HG03108 (cell line): ENCODE results near the gene OS9.
"Not testable (repeated sequence)": the region's sequence is repeated elsewhere in the genome, so short reads cannot be mapped to it uniquely, and the experiment has no call there.

Source experiments
- ATAC-seq: cut with Tn5 transposase; IDR thresholded peaks from one replicate; pipeline ENCODE4 v1.9.1; 2021; ENCODE audit warnings: moderate library complexity; ENCODE audit not compliant: unreplicated experiment

OS9 gene, protein sequence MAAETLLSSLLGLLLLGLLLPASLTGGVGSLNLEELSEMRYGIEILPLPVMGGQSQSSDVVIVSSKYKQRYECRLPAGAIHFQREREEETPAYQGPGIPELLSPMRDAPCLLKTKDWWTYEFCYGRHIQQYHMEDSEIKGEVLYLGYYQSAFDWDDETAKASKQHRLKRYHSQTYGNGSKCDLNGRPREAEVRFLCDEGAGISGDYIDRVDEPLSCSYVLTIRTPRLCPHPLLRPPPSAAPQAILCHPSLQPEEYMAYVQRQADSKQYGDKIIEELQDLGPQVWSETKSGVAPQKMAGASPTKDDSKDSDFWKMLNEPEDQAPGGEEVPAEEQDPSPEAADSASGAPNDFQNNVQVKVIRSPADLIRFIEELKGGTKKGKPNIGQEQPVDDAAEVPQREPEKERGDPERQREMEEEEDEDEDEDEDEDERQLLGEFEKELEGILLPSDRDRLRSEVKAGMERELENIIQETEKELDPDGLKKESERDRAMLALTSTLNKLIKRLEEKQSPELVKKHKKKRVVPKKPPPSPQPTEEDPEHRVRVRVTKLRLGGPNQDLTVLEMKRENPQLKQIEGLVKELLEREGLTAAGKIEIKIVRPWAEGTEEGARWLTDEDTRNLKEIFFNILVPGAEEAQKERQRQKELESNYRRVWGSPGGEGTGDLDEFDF

DNA sequence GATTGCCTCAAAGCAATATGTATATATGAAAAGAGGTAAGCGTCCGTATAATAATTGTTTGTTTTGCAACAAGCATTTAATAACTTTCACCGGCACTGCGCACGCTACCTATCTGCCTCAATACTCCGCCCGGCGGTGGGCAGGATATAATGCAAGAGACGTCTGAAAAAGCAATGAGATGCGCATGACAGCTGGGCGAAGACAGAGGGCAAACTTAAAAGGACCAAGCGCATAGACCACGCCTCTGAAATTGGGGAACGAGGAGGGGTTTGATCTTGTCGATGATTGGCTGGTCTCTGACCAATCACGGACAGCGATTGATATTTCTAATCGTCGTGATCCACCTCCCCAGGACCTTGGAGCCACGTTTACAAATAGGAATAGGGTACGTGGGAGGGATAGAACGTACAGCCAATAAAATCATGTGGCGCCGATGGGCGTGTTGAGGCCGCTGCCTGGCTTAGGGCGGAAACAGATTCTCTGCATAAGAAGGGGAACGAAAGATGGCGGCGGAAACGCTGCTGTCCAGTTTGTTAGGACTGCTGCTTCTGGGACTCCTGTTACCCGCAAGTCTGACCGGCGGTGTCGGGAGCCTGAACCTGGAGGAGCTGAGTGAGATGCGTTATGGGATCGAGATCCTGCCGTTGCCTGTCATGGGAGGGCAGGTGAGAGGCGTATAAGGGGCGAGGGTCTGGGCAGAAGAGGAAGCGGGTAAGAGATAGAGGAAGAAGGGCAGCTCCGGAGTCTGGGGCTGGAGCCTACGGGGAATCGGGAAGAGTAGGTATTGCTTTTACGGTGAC lies at the start of gene OS9:
Gene OS9, plus strand, starts transcription at position 474 of the 800 bp plus-strand sequence. Its CDS starts 30 bp downstream, at position 504.
- ATAC-seq, result peak; percentile 96

DNA sequence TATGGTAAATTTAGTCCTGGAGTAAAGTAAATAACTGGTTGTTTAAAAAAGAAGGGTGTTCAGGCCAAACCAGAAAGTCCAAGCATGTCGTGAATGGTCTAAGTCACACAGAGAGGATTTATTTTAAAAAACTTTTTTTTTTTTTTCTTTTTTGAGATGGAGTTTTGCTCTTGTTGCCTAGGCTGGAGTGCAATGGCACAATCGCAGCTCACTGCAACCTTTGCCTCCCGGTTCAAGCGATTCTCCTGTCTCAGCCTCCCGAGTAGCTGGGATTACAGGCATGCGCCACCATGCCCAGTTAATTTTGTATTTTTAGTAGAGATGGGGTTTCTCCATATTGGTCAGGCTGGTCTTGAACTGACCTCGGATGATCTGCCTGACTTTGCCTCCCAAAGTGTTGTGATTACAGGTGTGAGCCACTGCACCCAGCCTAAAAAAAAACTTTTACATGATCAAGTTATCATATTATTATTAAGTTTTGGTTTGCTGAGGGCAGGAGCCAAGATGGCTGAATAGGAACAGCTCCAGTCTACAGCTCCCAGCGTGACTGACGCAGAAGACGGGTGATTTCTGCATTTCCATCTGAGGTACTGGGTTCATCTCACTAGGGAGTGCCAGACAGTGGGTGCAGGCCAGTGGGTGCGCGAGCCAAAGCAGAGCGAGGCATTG lies 47.8 kb upstream of the OS9 start:
- not testable (repeated sequence) for ATAC-seq

DNA sequence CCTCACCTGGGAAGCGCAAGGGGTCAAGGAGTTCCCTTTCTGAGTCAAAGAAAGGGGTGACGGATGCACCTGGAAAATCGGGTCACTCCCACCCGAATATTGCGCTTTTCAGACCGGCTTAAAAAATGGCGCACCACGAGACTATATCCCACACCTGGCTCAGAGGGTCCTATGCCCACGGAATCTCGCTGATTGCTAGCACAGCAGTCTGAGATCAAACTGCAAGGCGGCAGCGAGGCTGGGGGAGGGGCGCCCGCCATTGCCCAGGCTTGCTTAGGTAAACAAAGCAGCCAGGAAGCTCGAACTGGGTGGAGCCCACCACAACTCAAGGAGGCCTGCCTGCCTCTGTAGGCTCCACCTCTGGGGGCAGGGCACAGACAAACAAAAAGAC lies 47.3 kb upstream of the OS9 start:
- not testable (repeated sequence) for ATAC-seq

DNA sequence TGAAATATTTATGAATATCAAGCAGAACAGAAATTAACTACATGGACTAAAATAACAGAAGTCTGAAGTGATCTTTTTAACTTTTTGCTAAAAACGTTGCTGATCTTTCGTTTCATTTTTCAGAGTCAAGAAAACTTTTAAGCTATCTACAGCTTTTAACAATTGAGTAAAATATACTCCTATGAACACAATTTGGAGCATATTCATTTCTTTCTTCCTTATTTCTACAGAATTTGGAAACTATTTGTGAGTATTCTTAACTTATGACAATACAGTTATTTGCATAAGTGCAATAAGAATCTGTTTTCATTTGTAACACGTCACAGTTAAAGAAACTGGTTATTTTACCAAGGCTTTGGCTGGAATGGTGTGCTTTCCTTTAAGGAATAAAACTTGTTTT lies 39.9 kb upstream of the OS9 start:
- ATAC-seq, result no peak

DNA sequence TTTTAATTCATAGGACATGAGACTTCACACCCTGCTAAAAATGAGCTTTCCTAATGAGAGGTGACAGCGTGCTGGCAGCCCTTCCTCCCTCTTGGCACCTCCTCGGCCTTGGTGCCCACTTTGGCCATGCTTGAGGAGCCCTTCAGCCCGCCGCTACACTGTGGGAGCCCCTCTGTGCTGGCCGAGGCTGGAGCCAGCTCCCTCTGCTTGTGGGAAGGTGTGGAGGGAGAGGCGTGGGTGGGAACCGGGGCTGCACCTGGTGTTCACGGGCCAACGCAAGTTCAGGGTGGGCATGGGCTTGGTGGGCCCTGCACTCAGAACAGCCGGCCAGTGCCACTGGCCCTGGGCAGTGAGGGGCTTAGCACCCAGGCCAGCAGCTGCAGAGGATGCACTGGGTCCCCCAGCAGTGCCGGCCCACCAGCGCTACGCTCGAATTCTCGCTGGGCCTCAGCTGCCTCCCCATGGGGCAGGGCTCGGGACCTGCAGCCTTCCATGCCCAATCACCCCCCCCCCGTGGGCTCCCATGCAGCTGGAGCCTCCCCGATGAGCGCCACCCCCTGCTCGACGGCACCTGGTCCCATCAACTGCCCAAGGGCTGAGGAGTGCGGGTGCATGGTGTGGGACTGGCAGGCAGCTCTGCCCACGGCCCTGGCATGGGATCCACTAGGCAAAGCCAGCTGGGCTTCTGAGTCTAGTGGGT lies 38.2 kb upstream of the OS9 start:
- ATAC-seq, result no peak

DNA sequence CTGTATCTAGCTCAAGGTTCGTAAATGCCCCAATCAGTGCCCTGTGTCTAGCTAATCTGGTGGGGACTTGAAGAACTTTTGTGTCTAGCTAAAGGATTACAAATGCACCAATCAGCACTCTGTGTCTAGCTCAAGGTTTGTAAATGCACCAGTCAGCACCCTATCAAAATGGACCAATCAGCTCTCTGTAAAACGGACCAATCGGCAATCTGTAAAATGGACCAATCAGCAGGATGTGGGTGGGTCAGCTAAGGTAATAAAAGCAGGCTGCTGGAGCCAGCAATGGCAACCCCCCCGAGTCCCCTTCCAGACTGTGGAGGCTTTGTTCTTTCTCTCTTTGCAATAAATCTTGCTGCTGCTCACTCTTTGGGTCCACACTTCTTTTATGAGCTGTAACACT lies 37.5 kb upstream of the OS9 start:
- not testable (repeated sequence) for ATAC-seq

DNA sequence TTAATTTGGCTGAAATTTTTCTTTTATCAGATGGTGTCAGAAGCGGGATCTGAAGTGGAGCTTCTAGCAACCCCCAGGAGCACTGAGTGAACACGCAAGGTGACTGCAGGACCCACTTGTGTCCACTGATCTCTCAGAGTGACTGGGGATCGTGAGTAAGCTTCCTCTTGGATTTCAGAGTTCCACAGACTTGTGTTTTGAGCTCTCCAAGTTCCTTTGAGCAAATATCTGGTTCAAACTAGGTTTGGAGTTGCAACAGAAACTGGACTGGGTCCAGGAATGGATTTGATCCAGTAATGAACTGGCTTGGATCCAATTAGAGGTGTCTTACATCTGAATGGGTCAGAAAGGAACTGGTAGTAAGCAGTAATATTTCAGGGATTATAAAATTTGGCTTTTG lies 36.2 kb upstream of the OS9 start:
- ATAC-seq, result no peak

DNA sequence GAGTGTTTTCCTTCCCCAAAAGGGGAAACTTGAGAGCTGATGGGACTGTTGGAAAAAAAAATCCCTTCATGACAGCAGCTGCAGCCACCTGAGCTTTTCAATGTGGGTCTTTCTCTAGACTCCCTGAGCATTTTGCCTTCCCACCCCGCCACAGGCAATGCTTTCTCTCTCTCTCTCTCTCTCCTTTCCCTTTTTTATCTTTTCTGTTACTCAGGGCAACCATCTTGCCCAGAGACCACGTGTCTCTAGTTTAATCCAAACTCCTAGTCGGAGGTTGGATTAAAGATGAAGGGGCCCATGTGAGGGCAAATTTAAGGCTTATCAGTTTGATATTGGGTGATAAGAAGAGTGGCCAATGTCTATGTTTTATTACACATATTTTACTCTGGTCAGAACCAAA lies 35.0 kb upstream of the OS9 start:
- no peak for ATAC-seq

DNA sequence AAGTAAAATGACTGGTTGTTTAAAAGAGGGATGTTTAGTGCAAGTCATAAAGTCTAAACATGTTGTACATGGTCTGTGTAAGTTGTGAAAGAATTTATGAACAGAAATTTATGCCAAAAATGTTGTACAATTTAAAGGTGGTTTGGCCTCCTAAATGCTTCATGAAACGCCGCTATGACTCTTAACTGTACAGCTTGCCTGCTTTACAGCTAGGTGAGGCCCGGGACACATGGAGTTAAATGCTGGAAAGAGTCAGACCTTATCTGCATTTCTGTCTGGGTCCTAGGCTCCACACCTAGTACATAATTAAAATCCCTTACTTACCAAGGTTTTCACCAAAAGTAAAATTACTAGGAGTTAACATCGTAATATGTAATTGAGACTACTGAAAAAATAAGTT lies 32.6 kb upstream of the OS9 start:
- no peak for ATAC-seq

DNA sequence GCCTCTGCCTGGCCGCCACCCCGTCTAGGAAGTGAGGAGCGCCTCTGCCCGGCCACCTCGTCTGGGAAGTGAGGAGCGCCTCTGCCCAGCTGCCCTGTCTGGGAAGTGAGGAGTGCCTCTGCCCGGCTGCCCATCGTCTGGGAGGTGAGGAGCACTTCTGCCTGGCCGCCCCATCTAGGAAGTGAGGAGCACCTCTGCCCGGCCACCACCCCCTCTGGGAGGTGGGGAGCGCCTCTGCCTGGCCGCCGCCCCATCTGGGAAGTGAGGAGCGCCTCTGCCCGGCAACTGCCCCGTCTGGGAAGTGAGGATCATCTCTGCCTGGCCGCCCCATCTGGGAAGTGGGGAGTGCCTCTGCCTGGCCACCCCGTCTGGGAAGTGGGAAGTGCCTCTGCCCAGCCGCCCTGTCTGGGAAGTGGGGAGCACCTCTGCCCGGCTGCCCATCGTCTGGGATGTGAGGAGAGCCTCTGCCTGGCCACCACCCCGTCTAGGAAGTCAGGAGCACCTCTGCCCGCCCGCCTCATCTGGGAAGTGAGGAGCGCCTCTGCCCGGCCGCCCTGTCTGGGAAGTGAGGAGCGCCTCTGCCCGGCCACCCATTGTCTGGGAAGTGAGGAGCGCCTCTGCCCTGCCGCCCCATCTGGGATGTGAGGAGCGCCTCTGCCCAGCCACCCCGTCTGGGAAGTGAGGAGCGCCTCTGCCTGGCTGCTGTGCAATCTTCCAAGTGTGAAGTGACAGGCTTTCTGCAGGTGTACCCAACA lies 28.7 kb upstream of the OS9 start:
- ATAC-seq, result not testable (repeated sequence)

DNA sequence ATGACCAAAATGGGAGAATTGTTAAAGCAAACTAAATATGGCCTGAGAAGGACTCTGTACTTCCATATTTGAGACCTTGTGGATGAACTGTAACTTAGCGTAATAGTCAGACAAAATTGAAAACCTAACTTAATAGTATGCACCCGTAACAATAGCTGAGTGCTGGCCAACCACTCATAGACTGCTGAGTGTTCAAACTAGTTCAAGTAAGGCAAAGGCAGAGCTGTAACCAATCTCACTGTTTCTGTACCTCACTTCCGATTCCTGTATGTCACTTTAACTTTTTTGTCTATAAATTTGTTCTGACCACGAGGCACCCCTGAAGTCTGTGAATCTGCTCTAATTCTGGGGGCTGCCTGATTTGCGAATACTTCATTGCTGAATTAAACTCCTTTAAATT lies 27.0 kb upstream of the OS9 start:
- ATAC-seq, result no peak

DNA sequence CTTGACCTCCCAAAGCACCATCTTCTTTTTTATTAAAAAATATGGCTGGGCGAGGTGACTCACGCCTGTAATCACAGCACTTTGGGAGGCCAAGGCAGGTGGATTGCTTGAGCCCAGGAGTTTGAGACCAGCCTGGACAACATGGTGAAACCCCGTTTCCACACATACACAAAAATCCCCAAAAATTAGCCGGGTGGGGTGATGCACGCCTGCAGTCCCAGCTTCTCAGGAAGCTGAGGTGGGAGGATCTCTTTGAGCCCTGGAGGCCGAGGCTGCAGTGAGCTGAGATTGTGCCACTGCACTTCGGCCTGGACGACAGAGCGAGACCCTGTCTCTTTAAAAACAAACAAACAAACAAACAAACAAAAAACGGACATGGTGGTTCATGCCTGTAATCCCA lies 24.2 kb upstream of the OS9 start:
- not testable (repeated sequence) for ATAC-seq

DNA sequence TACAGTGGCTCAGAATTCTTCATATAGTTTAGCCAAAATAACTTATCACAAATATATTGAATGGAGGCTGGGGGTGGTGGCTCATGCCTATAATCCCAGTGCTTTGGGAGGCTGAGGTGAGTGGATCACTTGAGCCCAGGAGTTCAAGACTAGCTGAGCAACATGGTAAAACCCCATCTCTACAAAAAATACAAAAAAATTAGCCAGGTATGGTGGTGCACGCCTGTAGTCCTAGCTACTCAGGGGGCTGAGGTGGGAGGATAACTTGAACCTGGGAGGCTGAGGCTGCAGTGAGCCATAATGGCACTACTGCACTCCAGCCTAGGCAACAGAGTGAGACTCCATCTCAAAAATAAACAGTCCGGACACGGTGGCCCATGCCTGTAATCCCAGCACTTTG lies 22.1 kb upstream of the OS9 start:
- ATAC-seq, result not testable (repeated sequence)

DNA sequence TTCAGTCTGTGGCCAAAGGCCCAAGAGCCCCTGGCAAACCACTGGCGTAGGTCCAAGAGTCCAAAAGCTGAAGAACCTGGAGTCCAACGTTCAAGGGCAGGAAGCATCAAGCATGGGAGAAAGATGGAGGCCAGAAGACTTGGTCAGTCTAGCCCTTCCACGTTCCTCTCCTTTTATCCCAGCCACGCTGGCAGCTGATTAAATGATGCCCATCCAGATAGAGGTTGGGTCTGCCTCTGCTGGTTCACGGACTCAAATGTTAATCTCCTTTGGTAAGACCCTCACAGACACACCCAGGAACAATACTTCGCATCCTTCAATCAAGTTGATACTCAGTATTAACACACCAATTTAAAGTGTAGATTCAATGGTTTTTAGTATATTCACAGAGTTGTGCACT lies 21.1 kb upstream of the OS9 start:
- no peak for ATAC-seq

DNA sequence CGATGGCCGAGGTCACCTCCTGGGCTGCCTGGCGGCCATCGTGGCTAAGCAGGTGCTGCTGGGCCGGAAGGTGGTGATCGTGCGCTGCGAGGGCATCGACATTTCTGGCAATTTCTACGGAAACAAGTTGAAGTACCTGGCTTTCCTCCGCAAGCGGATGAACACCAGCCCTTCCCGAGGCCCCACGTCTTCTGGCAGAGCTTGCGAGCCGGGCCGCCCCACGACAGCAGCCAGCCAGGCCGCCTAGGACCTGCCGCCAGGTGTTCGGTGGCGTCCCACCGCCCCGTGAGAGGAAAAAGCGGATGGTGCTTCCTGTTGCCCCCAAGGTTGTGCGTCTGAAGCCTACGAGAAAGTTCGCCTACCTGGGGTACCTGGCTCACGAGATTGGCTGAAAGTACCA lies 19.2 kb upstream of the OS9 start:
- ATAC-seq, result no peak

DNA sequence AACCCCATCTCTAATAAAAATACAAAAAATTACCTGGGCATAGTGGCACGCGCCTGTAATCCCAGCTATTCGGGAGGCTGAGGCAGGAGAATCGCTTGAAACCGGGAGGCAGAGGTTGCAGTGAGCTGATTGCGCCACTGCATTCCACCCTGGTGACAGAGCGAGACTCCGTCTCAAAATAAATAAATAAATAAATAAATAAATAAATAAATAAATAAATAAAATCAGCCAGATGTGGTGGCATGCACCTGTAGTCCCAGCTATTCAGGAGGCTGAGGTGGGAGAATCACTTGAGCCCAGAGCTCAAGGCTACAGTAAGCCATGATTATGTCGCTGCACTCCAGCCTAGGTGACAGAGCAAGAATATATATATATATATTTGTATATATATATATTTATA lies 16.0 kb upstream of the OS9 start:
- not testable (repeated sequence) for ATAC-seq

DNA sequence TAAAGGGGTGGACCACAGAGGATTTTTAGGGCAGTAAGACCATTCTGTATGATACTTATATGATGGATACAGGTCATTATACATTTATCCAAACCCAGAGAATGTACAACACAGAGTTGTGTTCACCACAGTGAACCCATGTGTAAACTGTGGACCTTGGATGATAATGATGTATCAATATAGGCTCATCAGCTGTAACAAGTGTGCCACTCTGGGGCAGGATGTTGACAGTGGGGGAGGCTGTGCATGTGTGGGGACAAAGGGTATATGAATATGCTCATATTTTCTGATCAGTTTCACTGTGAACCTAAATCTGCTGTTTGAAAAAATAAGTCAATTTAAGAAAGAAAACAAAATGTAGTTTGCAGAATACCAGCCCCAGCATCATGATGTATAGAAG lies 14.2 kb upstream of the OS9 start:
- ATAC-seq, result no peak

DNA sequence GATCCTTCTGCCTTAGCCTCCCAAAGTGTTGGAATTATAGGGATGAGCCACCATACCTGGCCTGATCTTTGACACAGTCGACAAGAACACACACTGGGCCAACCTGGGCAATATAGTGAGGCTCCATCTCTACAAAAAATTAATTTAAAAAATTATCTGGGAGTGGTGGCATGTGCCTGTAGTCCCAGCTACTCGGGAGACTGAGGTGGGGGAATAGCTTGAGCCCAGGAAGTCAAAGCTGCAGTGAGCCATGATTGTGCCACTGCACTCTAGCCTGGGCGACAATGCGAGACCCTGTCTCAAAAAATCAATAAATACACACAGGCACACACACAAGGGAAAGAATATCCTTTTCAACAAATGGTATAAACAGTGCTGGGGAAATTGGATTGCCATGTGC lies 6.1 kb upstream of the OS9 start:
- ATAC-seq, result no peak

DNA sequence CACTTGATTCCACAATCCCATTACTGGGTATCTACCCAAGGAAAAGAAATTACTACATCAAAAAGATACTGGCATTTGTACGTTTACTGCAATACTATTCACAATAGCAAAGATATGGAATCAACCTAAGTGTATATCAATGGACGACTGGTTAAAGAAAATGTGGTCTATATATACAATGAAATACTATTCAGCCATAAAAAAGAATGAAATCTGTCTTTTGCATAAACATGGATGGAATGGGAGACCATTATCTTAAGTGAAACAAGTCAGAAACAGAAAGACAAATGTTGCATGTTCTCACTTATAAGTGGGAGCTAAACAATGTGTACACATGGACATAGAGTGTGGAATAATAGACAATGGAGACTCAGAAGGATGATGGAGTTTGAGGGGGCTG lies 5.0 kb upstream of the OS9 start:
- ATAC-seq, result no peak

DNA sequence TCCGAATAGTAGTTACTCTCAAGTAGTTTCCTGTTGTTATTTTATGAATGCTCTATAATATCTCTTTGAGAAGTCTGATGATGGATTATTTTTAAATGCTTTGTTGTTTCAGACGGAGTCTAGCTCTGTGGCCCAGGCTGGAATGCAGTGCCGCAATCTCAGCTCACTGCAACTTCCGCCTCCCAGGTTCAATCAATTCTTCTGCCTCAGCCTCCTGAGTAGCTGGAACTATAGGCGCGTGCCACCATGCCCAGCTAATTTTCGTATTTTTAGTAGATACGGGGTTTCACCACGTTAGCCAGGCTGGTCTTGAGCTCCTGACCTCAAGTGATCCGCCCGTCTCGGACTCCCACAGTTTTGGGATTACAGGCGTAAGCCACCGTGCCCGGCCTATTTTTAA lies 1.4 kb upstream of the OS9 start:
- ATAC-seq, result no peak
